Pons (tissue), 1 donor: Measurements from ENCODE around the gene GNB2.

Source experiments
- DNase-seq: peaks from one replicate; pipeline ENCODE4 v3.0.0-alpha.2; 2016; ENCODE audit warnings: low spot score

Gene GNB2

DNA sequence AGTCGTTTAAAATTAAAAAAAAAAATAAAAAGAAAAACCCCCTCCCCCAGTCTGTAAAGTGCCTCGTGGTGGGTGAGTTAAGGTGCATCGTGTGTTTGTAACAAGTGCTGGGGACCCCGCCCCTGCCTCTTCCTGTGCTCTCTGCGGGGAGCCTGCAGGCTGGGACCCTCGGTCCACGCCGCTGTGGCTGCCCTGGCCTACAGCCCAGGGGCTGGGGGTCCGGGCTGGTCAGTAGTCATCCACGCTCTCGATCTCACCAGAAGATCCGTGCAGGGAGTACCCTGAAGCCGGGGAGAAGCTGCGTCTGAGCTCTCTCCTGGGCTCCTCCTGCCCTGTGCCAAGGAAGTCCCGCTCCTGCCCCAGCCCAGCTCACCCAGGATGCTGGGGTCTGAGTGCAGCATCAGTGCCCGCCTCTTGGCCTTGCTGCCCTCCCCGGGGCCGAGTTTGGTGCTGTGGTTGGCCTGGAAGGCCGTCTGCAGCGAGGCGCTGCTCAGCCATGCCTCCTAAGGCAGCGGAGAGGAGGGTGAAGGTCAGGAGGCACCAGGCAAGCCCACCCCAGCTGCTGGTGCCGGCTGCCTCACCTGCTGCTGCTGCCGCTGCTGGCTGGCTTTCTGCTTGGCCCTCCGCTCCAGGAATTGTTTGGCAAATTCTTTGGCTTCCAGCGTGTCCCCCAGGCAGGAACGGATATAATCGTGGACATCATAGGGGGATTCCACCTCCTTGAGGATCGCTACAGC is 8.1 kb downstream of the GNB2 start:
- no peak for DNase-seq

DNA sequence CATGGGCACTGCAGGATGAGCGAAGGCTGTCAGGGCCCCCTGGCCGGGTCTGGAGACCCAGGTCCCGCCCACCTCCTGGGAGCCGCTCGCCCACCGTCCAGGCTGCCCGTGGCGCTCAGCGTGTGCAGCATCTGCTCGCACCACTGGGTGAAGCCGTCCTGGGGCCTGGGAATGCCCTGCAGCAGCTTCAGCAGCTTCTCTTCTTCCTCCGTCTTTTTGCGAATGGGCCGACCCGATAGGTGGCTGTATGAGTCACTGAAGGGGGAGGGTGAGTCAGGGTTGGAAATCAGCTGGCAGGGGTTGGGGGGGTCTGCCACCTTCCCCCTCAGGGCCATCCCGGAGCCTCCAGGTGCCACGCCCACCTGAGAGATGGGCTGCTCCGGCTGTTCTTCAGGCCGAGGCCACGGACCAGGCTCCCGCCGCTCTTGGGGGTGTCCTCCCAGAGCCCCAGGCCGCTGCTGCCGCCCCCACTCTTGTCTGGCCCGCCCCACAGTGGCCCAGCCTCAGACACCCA is 8.7 kb downstream of the GNB2 start:
- no peak for DNase-seq

DNA sequence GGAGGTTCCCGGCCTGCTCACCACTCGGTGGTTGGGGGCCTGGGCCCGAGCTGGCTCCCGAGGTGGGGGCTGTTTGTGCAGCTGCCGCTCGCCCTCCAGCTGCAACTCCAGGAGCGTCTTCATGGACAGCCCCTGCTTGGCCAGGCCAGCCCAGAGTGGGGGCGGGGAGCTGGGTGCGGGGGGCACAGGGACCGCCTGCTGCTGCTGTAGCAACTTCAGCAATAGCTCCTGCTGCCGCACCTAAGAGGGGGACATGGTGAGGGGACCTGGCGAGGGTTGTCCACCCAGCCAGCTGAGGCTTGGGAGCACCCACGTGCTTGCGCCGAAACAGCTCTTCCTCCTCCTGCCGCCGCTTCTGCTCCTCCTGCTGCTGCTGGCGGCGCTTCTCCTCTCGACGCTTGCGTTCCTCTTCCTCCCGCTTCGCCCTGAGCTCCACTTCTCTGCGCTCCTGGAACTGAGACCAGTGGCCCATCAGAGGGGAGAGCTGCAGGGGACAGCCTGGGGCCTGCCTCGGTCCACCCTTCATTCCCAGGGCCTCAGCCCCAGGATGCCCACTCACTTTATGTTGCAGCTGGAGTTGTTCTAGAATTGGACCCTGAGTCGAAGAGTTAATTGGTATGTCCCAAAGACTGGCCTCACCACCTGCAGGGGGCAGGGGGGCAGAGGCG is 9.6 kb downstream of the GNB2 start:
- DNase-seq, result no peak

DNA sequence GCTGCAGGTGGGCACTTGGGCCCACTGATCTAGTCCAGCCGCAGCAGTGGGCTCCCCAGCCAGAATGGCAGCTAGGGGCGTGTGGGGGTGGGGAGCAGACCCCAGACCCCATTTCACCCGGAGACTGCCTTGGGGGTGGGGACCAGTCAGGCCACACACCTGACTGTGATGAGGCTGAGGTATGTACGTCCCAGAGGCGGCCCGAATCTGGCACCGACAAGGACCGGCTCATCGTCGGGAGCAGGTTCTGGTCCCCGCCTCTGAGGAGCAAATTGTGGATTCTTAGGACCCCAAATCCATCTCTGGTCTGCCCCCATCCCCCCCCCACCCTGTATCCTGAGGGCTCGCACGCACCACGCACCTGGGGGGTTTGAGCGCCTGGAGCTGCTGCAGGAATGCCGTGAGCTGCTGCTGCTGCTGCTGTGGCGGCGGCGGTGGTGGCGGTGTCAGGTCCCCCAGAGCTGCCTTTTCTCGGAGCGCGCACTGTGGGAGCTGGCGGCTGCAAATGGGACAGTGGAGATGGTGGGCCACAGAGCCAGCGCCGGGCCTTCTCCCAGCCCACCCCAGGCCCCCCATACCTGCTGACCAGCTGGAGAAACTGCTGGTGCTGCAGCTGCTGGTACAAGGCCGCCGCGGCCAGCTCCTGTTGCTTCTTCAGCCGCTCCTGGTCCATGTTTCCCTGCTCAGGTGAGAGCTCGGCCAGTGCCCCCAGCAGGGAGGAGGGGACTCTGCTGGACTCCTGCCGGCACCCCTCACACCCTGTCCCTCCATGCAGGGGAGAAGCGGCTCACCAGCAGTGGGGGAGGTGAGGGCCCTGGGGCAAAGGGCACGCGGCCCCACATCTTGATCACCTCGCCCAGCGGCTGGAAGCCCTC is 10.4 kb downstream of the GNB2 start:
- DNase-seq, result no peak

DNA sequence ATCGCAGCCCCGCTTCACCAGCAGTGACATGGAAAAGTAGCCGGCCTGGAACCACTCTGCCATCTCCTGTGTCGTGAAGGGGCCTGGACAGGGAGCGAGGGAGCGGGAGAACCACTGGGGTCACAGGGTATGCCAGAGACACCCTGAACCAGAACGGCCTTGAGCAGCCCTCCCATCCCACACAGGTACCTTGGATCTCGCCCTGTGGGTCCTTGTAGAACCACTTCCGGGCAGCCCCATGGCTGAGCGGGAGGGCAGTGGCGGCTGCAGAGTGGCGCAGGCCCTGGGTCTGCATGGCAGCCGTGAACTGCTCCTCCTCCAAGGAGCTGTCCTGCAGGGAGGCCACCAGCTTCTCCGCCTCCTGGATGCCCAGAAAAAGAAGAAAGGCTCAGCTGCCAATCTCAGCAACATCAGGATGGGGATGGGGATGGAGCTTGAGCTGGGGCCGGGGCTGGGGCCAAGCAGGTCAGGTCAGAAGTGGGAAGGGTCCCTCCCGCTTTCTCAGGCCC is 11.0 kb downstream of the GNB2 start:
- no peak for DNase-seq

DNA sequence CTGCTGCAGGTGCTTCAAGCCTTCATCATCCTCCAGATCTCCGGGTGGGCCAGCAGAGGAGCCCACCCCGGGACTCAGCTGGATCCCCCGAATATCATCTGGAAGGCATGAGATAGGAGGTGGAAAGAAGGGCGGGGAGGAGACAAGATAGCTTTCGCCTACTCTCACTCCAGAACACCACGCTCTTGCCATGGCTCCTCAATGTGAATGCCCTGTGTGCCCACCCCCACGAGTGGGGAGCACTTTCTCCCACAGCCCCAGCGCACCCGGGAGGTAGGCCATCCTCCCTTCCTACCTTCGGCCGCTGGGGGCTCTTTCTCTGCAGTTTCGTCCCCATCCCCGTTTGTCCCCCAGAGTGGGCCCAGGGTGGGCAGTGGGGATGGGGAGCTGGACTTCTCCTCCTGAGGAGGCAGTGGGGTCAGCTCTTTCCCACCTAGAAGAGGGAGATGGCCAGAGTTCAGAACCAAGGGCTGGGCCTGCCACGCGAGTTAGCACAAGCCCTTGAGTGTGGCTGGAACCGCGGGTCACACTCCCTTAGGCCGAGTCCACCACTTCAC is 11.6 kb downstream of the GNB2 start:
- DNase-seq, result no peak

DNA sequence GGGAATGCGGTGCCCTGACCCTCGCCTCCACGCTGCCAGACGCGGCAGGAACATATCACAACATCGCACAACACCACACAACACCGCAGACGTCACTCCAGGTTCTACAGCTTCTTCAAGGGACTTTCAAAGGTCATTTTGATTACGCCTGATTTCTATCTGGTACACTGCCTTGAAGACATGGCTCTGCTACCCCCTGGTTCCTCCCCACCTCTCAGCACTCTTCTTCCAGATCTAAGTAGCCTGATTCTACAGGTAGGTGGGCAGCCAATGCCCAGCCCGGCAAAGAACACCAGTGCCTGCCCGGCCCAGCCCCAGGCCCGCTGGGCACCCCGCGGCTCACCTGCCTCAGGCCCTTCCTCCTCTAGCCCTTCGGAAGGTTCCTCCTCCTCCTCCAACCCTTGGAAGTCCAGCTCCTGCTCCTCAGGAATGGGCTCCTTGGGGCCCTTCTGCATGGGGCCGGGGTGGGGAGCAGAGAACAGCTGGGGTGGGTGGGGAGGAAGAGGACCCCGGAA is 12.1 kb downstream of the GNB2 start:
- DNase-seq, result no peak

DNA sequence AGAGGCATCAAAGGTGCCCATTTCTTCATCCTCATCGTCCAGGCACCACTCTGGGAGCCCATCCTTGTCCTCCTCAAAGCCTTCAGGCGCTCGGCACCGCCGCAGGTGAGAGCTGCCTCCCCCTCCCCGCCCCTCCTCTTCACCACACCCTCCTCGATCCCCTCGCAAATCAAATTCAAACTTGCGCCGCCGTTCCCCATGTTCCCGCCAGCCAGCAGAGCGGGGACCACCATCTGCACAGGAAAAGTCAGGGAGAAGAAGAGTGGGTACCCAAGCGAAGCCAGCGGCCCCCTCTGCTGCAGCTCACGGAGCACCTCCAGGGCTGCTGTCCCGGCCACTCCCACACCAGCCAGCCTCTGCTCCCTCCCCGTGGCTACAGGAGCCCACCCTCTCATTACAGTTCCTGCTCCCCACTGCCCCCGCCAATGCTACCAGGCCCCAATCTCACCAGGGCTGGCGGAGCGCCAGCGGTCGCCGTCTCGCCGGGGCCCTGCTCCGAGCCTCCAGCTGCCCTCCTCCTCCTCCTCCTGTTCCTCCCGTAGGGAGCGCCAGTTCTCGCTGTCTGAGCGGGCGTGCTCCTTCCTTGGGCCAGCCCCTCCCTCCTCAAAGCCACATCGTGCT is 12.8 kb downstream of the GNB2 start:
- DNase-seq, result no peak

DNA sequence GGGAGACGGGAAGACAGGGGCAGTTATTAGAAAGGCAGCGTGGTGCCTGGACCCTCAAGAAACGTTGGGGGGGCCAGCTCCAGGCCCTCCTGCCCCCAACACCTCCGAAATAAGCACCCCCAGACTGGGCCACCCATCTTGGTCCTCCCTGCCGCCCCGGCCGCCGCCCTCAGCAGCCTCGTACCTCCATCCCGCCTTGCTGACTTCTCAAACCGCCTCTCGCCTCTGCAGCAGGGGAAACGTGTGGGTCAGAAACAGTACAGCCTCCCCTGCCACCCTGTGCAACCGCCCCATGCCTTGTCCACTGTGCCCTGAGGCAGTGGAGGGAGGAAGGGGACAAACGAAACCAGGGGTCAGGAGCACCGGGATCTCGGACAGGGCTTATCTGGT is 13.3 kb downstream of the GNB2 start:
- no peak for DNase-seq

DNA sequence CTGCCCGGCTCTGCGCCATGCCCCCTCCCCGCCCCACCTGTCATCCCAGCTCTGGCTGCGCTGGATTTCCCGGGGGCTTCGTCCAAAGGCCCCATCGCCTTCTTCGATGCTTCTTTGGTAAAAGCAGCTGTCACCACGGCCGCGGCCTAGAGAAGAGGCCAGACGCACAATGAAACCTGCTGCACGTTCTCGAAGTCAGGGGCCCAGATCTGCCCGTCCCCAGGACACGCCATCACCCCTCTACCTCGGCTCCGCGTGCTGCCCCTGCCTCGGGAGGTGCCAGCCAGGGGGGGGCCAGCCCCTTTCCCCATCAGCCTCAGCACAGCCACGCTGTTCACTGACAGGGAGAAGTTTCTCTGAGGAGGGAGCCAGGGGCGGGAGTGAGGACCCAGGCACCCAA is 13.7 kb downstream of the GNB2 start:
- DNase-seq, result no peak

DNA sequence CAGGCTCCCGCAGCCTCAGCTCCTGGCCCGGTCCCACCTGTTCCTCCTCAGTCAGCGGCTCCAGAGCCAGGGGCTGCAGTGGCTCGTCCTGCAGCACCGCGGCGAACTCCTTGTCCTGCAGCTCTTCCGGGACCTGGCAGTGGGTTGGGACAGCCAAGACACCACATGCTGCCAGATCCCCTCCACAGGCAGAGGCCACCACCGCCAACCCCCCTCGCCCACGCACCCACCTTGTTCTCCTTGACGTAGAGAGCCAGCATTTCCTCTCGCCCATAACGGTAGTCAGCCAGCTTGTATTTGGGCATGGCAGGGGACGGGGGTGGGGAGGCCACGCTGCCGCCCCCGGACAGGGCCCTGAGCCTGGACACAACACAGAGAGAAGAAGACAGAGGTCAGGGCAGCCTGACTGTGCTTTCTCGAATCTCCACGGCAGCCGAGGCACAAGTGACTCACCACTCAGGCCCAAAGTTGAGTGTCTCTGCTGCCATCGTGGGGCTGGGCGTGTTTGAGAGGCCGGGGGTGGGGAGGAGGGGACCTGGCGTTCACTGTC is 14.3 kb downstream of the GNB2 start:
- DNase-seq, result no peak

DNA sequence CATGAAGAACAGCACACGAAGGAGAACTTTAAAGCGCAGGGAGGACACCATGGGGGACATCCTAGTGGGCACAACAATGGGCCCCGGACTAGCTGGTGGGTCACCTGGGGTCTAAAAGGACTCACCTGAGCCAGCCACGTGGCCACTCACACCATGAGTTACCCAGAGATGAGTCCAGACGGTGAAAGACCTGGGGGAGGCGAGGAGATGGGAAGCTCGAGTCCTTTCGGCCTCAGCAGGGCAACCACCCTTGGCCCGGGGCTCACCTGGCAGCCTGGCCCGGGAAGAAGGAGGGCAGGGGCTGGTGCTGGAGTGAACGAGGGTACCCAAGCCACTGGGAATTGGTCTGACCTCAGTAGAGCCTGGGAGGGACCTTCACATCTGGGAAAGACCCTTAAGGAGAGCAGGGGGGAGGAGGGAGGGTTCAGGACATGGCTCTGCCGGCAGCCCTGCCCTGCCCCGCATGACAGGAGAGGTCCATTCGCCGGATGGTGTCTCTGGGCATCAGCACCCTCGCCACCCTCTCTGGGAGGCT is 14.9 kb downstream of the GNB2 start:
- no peak for DNase-seq

DNA sequence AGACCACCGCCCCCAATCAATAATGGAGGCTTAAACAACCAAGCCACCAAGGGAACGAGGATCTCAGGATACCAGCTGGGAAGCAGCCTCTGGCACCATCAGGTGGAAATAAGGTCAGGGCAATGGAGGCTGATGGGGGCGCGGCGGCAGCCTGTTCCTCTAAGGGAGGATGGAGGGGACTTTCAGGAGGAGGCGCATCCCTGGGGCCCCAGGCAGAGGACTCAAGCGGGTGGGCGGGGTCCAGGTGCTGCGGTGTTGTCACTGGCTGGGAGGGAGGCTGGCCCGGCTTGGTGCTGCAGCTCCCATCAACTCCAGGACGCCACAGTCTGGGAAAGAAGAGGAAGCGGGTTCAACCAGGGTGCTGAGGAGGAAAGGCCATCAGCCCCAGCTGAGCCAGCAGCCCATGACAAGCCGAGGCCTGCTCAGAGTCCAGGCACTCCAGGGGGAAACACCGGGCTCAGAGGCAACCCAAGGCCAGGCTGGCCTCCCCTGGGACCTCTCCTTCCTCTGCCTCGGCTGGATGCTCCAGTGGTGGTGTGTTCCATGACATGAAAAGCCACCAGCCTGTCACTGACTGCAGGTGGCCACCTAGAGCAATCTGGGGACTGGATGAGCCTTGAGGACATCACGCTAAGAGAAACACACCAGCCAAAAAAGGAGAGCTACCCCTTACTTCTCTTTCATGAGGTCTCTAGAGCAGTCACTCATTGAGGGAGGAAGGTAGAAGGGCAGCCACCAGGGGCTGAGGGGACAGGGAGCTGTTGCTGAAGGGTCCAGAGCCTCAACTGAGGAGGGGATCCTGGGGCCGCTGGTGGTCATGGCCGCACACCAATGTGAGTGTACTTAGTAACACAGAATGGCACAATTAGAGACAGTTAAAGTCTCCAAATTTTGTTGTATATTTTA is 15.9 kb downstream of the GNB2 start:
- no peak for DNase-seq

DNA sequence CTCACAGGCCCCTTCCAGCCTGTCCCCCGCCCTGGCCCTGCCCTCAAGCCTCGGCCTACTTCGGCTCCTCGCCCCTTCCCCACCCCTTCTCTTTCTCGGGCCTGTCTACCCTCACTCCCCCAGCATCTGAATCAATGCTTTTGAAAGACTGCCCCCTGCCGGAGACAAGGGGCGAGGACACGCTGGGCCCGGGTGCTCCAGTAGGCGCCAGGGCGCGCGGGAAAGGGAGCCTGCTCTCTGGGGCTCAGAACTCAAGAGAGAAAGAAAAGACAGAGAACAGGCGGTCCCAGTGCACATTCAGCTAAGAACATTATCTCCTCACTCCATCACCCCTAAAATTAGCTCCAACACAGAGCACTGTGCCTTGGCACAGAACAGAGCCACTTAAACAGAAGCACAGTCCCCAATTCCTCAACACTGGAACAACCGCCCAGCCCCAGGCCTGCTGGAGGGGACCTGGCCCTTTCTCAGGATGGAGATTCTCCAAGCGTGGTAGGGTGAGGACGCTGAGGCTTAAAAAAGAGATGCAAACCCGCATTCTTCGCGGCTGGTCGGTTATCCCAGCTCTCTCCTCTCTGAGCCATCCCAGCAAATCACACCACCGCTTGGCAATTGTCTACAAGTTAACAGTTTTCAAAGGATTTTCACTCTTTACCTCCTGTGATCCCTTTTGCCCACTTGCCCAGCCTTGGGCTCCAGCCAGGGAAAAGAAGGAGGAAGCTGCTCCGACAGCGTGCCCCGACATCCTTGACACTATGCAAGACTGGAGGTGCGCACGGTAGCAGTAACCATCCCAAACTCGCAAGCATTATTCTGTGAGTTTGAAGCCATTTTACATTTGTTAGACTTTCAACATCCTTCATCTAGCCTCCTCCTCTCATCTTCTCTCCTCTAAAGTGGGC is 18.4 kb downstream of the GNB2 start:
- peak; percentile 73 for DNase-seq

DNA sequence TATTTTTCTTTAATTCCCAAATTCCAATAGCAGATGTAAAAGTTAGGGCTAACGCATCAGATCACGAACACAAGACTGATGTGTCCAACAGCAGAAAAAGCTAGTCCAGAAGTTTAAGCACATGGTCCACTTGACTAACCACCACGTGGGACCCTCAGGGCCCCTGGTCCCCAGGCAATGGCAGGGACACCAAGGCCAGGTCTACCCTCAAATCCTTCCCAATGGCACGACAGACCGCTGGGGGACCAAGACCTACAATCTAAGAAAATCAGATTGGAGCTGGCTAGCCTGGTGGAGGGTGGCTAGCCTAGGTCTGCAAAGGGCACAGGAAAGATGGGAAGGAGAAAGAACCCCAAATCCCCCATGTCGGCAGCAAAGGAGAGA is 19.0 kb downstream of the GNB2 start:
- no peak for DNase-seq

DNA sequence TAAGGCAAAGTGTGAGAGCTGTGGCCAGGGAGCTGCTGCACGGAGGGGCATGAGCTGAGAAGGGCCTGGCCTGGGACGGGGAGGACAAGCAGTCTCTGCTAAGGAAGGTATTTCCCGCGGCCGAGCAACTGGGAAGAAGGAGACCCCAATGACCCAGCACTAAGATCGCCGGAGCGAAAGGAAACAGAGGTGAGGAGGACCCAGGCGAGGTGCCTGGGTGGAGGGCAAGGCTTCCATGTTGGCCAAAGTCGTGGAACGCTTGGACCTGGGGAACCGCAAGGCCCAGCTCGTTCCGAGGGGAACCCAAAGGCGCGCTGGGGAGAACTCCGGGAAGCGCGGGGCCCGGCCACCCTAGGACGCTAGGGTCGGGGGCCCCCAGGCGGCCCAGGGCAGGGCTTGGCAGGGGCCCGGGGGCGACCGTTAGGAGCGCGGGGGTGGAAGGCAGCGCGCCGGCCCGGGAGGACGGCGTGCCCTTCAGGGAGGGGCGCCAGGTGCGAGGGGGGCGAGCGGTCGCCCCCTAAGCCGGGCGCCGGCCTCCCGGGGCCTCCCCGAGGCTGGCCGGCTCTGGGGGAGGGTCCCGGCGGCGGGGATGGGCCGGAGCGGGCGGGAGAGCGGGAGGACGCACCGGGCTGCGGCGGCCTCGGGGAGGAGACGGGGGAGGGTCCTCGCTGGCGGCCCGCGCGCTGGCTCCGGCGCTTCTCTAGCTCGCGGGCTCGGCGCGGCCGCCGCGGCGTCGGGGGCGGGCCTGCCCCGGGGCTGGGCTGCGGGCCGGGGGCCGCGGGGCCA is 20.0 kb downstream of the GNB2 start:
- DNase-seq, result no peak

DNA sequence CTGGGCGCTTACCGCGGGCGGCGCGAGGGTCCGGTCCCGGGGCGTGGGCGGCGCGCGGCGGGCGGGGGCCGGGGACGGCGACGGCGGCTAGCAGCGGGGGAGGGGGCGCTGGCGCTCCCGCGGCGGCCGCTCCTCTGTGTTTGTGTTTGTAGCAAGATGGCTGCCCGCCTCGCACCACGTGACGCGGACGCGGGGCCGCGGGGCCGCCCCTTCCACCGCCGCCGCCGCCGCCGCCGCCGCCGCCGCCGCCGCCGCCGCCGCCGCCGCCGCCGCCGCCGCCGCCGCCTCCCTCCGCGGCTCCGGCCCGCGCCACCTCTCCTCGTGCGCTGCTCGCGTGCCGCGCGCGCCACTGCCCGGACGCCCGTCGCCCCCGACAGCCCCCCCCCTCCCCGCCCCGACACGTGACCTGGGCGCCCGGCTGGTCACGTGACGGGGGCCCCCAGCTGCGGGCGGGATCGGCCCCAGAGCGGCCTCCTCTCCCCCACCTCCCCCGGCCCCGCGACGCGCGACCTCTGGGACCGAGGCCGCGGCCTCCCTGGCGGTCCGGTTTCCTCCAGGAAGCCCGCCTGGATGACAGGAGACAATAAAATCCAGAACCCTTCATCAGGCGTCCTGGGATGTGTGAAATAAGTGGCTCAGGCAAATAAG is 20.7 kb downstream of the GNB2 start, which contains the start of gene GIGYF1:
TSS of gene GIGYF1 (minus strand) at position 153 of the 648 bp plus-strand sequence. CDS start 6,012 bp downstream, outside the sequence.
- DNase-seq, result peak; percentile 47
